Calu3 (cell line): Measurements from ENCODE around the gene CELSR2. TPM values are rescaled to one million over a fixed set of nuclear protein-coding genes. Genes with fewer than 3 reads are reported as not detected.

ENCODE experiments used
- BruUV-seq: library from RNA; stranded (reverse); fragments of 400-500 nt; replicated peaks from 2 replicates; lab custom pipeline; 2021; lab: Mats Ljungman, UMichigan
- CTCF ChIA-PET: fragments of 300-600 bp; sonication (Branson Sonifier 250); formaldehyde crosslinking; loops from one replicate; lab custom pipeline; 2022; ENCODE audit warnings: antibody characterized with exemption; lab: Charles Lee
- DNase-seq: peaks from one replicate; pipeline ENCODE4 v3.0.0; 2022
- H3K27ac Mint-ChIP-seq: one replicate; pipeline ENCODE4 v1.8.0; 2022; ENCODE audit warnings: mixed read lengths; ENCODE audit not compliant: unreplicated experiment
- H3K27me3 Mint-ChIP-seq: one replicate; pipeline ENCODE4 v1.8.0; 2022; ENCODE audit warnings: mixed read lengths; ENCODE audit not compliant: unreplicated experiment
- H3K36me3 Mint-ChIP-seq: one replicate; pipeline ENCODE4 v1.8.0; 2022; ENCODE audit warnings: mild to moderate bottlenecking, moderate library complexity, mixed read lengths; ENCODE audit not compliant: insufficient read depth, unreplicated experiment
- H3K4me1 Mint-ChIP-seq: one replicate; pipeline ENCODE4 v1.8.0; 2022; ENCODE audit warnings: mild to moderate bottlenecking, low read depth, mixed read lengths; ENCODE audit not compliant: unreplicated experiment
- H3K4me3 Mint-ChIP-seq: one replicate; pipeline ENCODE4 v1.8.0; 2022; ENCODE audit warnings: mild to moderate bottlenecking, low read depth, moderate library complexity, mixed read lengths; ENCODE audit not compliant: unreplicated experiment
- H3K9me3 Mint-ChIP-seq: one replicate; pipeline ENCODE4 v1.8.0; 2022; ENCODE audit warnings: low read depth, mixed read lengths; ENCODE audit not compliant: unreplicated experiment
- CTCF ChIP-seq: fragments of 200-600 bp; IDR thresholded peaks from one replicate; pipeline ENCODE4 v1.8.0; 2022; ENCODE audit warnings: antibody characterized with exemption; ENCODE audit not compliant: unreplicated experiment
- intact Hi-C: fragments of 100-400 bp; cut with micrococcal nuclease; formaldehyde crosslinking; loops from one replicate; pipeline ENCODE4 v1.10.0; 2022; ENCODE audit not compliant: unreplicated experiment
- total RNA-seq: library from RNA; stranded (reverse); gene quantifications from 2 replicates; pipeline ENCODE4 v1.2.3, GENCODE V29; 2022

CELSR2 gene
- total RNA-seq, 1 experiment from 2014 or later, result 5.3 TPM

GRCh38 chr1:109267743-109268300, 18.5 kb downstream of the CELSR2 start:
- Mint-ChIP-seq H3K4me3 (no peak overlapping the region), H3K9me3 (peaks cover 2% of the 10 kb centered on the region)
- intact Hi-C loops, result no loop called here

DNA sequence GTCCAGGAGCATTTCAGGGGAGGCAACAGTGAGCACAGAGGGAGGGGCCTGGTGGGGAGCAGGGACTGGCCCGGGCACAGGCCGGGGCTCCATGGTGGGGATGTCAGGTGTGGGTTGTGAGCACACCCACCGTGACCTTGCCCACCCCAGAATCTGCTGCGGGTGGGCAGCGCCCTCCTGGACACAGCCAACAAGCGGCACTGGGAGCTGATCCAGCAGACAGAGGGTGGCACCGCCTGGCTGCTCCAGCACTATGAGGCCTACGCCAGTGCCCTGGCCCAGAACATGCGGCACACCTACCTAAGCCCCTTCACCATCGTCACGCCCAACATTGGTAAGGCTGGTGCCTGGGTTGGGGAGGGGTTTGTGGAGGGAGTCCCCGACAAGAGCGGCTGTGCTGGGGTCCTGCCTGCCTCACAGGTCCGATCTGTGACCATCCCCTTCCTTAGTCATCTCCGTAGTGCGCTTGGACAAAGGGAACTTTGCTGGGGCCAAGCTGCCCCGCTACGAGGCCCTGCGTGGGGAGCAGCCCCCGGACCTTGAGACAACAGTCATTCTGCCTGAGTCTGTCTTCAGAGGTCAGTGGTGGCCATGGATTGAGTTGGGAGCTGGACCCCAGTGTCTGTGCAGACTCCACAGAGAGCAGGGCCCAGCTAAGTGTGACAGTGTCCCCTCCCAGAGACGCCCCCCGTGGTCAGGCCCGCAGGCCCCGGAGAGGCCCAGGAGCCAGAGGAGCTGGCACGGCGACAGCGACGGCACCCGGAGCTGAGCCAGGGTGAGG, 19.3 kb downstream of the CELSR2 start:
- H3K4me1 Mint-ChIP-seq, result peaks cover 7% of the 10 kb centered on the region
- H3K36me3 Mint-ChIP-seq, result peaks cover 11% of the 10 kb centered on the region
- no peaks in the 10 kb centered on the region for H3K27me3 Mint-ChIP-seq
- H3K27ac Mint-ChIP-seq, result no peak overlapping the region
- no TSS peak for BruUV-seq
- CTCF ChIA-PET, result no interaction called here
- TF ChIP-seq CTCF, result no peak
- peaks cover 2% of the 10 kb centered on the region for H3K9me3 Mint-ChIP-seq
- DNase-seq, result no peak
- intact Hi-C loops, result no loop called here
- no peak overlapping the region for H3K4me3 Mint-ChIP-seq

More at GRCh38 chr1:109267743-109268300, 18.5 kb downstream of the CELSR2 start:
- peaks cover 10% of the 10 kb centered on the region for H3K36me3 Mint-ChIP-seq
- no peak for TF ChIP-seq CTCF
- CTCF ChIA-PET, result interaction anchor here (1.1 kb wide), 1 partner anchor 15 kb away, joined by 4 read pairs; the partner anchor contains the start of gene PSRC1
- no peak overlapping the region for H3K27ac Mint-ChIP-seq
- H3K4me1 Mint-ChIP-seq, result peaks cover 7% of the 10 kb centered on the region
- BruUV-seq, result no TSS peak
- no peak for DNase-seq
- no peaks in the 10 kb centered on the region for H3K27me3 Mint-ChIP-seq

- no TSS peak for BruUV-seq
- no peak for DNase-seq
- CTCF ChIA-PET, result no interaction called here
- TF ChIP-seq CTCF, result no peak
- Mint-ChIP-seq H3K4me3 (no peak overlapping the region), H3K27me3 (no peaks in the 10 kb centered on the region), H3K9me3 (peaks cover 2% of the 10 kb centered on the region), H3K27ac (no peak overlapping the region), H3K4me1 (peaks cover 9% of the 10 kb centered on the region), H3K36me3 (peaks cover 18% of the 10 kb centered on the region)
- intact Hi-C loops, result no loop called here
Observed at GRCh38 chr1:109269212-109269980, 20.1 kb downstream of the CELSR2 start.

DNA sequence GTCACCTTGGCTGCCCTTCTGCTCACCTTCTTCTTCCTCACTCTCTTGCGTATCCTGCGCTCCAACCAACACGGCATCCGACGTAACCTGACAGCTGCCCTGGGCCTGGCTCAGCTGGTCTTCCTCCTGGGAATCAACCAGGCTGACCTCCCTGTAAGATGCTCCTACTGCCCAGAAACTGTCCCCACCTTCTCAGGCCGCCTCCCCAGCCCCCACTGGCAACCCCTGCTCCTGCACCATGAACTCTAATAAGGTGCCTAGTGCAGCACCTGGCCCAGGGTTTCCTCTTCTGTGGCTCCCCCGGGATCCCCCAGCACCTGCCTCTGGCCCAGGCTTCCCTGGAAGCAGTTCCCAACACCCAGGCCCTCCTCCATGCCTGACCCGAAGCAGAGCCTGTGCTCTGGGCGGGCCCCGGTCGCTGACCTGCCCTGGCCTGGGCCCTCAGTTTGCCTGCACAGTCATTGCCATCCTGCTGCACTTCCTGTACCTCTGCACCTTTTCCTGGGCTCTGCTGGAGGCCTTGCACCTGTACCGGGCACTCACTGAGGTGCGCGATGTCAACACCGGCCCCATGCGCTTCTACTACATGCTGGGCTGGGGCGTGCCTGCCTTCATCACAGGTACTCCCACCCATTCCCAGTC, 20.8 kb downstream of the CELSR2 start:
- Mint-ChIP-seq H3K27me3 (no peaks in the 10 kb centered on the region), H3K9me3 (peaks cover 2% of the 10 kb centered on the region), H3K4me1 (peaks cover 13% of the 10 kb centered on the region), H3K4me3 (no peak overlapping the region), H3K36me3 (peaks cover 25% of the 10 kb centered on the region), H3K27ac (no peak overlapping the region)
- CTCF ChIA-PET, result no interaction called here
- no peak for DNase-seq
- no TSS peak for BruUV-seq
- intact Hi-C loops, result no loop called here
- TF ChIP-seq CTCF, result no peak
